ENCODE data around the gene KDM4D. TPM values are rescaled to one million over a fixed set of nuclear protein-coding genes. Genes with fewer than 3 reads are reported as not detected.
A peak's percentile ranks its signal among the peaks of the same experiment; 100 is the strongest.

Gene KDM4D
- total and polyA plus RNA-seq, 2 of the 4 experiments (the other 2 are of a cell fraction), result 0.90 to 1.1 TPM

DNA sequence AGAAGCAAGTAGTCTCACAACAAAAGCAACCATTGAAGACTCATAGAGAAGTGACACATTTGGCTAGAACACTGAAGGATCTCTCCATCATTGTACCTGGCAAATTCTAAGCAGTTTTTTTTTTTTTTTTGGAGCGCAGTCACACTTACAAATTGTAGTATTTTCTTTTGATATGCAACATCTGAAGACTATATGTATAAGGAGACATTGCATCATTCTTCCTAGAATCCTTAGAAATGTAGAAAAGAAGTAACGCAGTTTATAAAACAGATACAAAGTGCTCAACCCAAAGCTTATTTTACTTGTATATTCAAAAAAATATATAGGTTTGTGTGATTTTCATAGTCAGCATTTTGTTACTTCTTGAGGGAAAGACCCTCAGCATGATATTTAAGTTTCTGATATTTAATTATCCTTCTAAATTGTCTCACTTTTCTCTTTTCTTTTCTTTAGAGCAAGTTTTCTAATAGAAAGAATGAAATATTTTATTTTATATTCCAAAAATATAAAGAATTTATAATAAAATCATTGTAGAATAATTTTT is 20.0 kb downstream of the KDM4D start:
- in situ Hi-C loops (cut with MboI; ENCODE audit: low sequenced_read_pairs) (no loop called here), dilution Hi-C loops (cut with HindIII; ENCODE audit: low sequenced_read_pairs, unreplicated experiment) (no loop called here), intact Hi-C loops (cut with micrococcal nuclease) (loop anchor here (5.0 kb wide), 1 partner anchor 1619 kb away; no protein-coding TSS in a partner anchor)
- Histone ChIP-seq H3K56ac (ENCODE audit: extremely low read depth, insufficient read depth, low read length) (no peak overlapping the region), H3K23ac (ENCODE audit: low read depth, low read length) (no peak overlapping the region), H2BK15ac (ENCODE audit: low read depth, low read length) (no peak overlapping the region), H3K79me1 (ENCODE audit: low read depth in 1 of 2, low read length in 2 of 2) (no peaks in the 10 kb centered on the region), H3K9me3 (ENCODE audit: control insufficient read depth, insufficient read depth, low read length) (no peaks in the 10 kb centered on the region), H2AFZ (replicated peaks; ENCODE audit: low read length, poor library complexity) (no peak overlapping the region), H4K5ac (ENCODE audit: low read depth, low read length) (no peak overlapping the region), H3K9ac (ENCODE audit: low read depth, low read length) (no peak overlapping the region), H2BK120ac (ENCODE audit: low read depth, low read length) (no peak overlapping the region), H3K4me2 (ENCODE audit: low read depth, low read length) (no peak overlapping the region), H2BK5ac (ENCODE audit: low read depth, low read length, poor library complexity, severe bottlenecking) (no peak overlapping the region), H3K4me1 (ENCODE audit: control insufficient read depth, insufficient read depth, low read length) (no peaks in the 10 kb centered on the region), H4K8ac (ENCODE audit: low read depth in 2 of 2, low read length in 2 of 2) (no peak overlapping the region), H3K9me1 (ENCODE audit: insufficient read depth, low read length) (no peaks in the 10 kb centered on the region), H3K4me3 (ENCODE audit: insufficient read depth, low read depth, low read length) (no peak overlapping the region), H2AK9ac (replicated peaks; ENCODE audit: low read depth, low read length, poor library complexity) (no peak overlapping the region), H2AK5ac (ENCODE audit: low read depth, low read length) (no peak overlapping the region), H3K18ac (ENCODE audit: low read depth, low read length) (no peak overlapping the region), H4K91ac (ENCODE audit: insufficient read depth, low read depth, low read length) (no peak overlapping the region), H3K27me3 (ENCODE audit: control insufficient read depth, insufficient read depth, low read length) (peaks cover 5% of the 10 kb centered on the region; the same call in 1 of the 2 replicates), H3K14ac (replicated peaks; ENCODE audit: low read depth, low read length) (no peak overlapping the region), H2BK20ac (ENCODE audit: low read depth, low read length) (no peak overlapping the region), H3K36me3 (ENCODE audit: control insufficient read depth, insufficient read depth, low read length) (no peaks in the 10 kb centered on the region), H3K4ac (ENCODE audit: low read depth, low read length) (no peak overlapping the region), H3K27ac (ENCODE audit: insufficient read depth, low read length) (no peak overlapping the region), H4K20me1 (ENCODE audit: insufficient read depth, low read length) (no peaks in the 10 kb centered on the region)
- CTCF ChIA-PET, result interaction anchor here (0.6 to 0.9 kb wide), 2 partner anchors 10 to 135 kb away, joined by 3 to 5 read pairs; no protein-coding TSS in a partner anchor
- POLR2A ChIA-PET (ENCODE audit: unreplicated experiment), result interaction anchor here (0.7 kb wide), 1 partner anchor 42 kb away, joined by 6 read pairs; no protein-coding TSS in a partner anchor
- ATAC-seq (ENCODE audit: low read depth) (no peak), DNase-seq (no peak)
- peak; percentile 69 for TF ChIP-seq MAFK (IDR thresholded peaks at IDR 0.05; ENCODE audit: low read depth, low read length)
- no peak for TF ChIP-seq SMC3 (IDR thresholded peaks at IDR 0.05; ENCODE audit: low read depth, low read length)
- no TSS peak for BruUV-seq (replicated peaks)
- no CpG with 5 or more reads among the region's 2 CpGs for WGBS, 2 experiments (ENCODE audit: extremely low coverage in 2 of 2, insufficient read length in 1 of 2)
